NCI-H1105 (cell line): Measurements from ENCODE around the gene CALY.

ENCODE experiments used
- DNase-seq: peaks from one replicate; lab custom pipeline; 2025; lab: John Stamatoyannopoulos, UW

The CALY gene

DNA sequence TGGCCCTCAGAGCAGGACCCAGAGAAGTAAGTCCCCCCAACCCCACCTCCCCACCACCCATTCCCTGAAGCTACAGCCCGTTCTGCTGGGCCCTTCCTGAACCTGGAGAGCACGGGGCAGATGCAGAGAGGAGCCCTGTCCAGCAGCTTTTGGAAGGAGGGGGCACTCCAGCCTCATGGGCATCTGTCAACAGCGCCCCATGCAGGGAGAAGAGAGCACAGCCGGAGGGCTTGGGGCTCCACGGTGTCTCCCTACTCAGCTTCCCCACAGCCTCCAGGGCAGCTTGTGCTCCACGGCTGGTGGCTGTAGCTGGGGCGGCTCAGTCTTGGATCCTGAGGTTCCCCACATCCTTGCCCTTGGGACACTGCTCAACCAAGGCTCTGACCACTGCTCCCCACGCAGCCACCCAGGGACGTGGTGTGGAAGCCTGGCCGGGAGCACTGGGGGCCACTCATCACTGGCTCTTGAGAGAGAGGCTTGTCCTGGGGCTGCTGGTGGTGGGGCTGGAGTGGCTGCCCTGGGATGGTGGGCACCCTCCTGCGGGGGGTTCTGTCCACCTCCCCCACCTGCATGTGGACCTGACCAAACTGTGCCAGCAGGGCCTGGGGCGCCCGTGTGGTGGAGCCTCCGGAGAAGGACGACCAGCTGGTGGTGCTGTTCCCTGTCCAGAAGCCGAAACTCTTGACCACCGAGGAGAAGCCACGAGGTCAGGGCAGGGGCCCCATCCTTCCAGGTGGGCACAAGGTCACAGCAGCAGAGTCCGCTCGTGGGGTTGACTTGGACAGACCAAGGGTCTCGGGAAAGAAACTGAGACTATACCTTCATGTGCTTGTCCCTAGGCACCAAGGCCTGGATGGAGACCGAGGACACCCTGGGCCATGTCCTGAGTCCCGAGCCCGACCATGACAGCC is 15.0 kb upstream of the CALY start:
- no peak for DNase-seq

DNA sequence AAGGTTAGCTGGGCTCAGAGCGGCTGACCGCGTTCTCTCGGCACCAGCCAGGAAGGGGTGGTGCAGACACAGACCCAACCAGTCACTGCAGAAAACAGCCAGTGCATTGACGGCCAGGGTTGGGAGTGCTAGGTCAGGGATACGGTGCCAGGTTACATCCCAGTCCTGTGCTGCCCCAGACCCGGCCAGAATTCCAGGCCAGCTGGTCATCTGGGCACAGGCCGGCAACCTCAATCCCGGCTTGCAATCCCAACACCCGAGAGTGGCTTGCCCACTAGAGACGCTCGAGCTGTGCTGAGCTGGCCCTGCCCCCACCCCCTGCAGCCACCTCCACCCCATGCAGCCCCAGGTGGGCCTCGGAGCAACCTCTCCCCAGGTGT is 14.2 kb upstream of the CALY start:
- DNase-seq = no peak

DNA sequence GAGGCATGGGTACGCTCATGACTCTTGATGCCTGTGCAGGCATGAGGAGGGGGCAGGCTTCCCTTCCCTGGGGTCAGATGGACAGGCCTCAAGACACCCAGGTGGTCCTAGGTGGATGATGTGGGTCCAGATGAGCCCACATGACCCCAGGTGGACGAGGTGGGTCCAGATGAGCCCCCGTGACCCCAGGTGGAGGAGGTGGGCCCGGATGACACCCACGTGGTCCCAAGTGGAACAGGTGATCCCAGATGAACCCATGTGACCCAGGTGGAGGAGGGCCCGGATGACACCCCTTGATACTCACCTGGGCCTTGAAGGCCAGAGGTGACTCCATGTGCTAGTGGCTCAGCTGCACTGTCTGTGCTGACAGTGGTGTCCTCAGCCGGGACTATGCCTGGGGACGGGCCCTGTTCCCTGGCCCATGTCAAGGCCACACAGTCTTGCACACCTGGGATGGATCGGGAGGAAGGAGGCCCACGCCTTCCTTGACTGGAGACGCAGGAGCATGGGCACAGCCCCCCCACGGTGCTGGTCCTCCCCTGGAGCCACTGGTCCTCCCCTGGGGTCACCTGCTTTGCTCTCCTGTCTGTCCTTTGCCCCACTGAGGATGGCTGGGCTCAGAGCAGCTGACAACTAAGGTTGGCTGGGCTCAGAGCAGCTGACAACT is 13.7 kb upstream of the CALY start:
- no peak for DNase-seq

DNA sequence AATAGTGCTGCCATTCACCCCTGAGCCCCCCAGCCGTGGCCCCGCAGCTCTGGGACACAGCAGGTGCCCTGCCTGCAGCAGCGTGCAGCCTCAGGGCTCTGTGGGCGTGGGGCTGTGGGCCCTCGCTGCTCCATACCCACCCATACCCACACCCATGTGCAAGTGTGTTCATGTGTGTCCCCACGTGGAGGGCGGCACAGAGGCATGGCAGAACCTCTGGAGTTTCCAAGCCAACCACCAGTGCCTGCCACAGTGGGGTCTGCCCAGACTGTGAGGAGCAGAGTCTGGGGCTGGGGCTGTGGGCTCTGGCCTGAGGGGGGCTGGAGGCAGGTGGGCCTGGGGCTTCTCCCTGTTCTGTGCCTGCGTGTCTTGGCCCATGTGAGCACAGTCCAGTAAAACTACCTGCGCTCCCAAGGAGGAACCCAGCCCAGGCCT is 12.9 kb upstream of the CALY start:
- no peak for DNase-seq

DNA sequence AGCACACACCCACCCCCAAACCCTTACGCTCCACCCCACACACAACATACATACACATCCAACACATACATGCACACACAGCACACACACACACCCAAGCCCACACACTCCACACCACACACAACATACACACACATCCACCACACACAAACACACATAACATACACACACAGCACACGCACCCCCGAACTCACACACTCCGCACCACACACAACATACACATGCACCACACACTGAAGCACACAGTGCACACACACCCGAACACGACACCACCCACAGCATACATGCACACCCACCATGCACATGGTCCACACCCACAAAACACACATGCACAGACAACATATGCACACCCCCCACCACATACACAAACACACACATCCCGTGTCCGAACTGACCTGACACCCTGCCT is 12.5 kb upstream of the CALY start:
- DNase-seq = no peak

DNA sequence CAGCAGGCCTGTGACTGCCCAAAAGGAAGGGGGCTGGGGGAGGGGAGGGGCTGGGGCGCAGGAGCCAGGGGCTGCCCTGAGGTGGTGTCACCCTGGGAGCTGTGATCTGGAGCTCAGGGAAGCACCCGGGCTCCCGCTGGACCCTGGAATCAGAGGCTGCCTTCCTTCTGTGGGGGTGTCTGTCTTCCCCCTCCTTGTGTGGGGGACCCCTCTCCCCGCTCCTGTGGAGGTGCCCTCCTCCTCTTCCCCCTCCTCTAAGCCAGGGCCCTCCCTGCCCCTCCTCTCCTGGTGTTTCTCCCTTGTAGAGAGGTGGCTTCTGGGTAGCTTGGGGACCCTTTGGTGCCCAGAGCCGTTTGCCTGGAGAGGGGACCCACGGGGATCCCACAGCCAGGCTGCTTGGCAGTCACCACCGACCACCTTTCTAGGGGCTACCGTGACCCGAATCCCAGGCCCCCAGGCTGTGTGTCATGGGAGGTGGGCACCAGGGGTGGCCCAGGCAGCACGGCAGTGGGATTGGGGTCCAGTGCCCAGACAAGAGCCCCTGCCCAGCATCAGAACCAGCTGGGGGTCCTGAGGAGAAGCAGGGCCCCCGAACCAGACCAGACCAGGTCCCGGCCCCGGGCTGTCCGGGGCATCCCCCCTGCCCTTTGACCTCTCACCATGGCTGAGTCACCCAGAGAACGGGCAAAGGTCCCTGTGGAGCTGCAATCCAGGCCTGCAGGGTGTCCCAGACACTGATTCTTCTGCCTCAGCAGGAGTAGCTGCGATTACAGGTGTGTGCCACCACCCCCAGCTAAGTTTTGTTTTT is 11.2 kb upstream of the CALY start:
- DNase-seq = no peak

DNA sequence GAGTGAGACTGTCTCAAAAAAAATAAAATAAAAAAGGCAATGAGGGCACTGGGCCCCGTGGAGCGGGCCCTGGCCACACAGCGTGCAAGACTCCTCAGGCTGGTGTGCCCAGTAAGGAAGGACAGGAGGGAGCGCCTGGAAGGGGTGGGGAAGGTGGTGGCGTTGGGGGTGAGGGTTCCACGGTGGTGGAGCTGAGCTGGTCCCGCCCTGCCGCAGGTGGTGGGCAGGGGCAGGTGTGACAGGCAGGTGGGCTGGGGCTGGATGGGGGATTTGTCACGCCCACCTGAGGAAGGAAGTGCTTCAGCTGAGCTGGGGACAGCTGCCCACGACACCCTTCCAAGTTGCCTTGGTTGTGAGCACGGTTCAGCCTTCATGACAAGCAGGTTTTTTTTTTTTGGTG is 9.7 kb upstream of the CALY start:
- DNase-seq = no peak

DNA sequence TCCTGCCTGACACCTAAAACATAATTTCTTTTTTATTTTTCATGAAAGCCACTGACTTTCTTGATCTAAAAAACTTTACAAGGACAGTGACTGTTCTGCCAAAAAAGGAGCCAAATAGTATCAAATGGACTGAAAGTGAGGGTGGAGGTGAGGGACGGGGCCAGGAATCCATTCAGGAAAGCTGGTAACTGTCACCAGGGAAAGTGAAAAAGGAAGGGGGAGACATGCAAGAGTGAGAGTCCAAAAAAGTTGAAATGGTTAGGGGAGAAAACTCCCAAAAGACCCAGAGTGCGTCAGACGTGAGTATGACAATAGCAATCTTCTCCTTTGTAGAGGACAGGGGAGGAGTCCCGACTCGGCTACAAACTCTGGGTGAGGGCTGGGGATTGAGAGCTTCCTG is 7.5 kb upstream of the CALY start:
- no peak for DNase-seq

DNA sequence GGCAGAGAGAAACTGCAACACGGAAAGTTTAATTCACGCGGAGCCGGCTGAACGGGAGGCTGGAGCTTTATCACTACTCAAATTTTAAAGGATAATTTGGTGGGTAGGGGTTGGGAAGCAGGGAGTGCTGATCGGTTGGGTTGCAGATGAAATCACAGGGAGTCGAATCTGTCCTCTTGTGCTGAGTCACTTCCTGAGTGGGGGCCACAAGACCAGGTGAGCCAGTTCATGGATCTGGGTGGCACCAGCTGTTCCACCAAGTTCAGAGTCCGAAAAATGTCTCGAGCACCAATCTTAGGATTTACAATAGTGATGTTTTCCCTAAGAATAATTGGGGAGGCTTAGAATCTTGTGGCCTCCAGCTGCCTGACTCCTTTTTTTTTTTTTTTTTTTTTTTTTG is 6.9 kb upstream of the CALY start:
- DNase-seq = no peak

DNA sequence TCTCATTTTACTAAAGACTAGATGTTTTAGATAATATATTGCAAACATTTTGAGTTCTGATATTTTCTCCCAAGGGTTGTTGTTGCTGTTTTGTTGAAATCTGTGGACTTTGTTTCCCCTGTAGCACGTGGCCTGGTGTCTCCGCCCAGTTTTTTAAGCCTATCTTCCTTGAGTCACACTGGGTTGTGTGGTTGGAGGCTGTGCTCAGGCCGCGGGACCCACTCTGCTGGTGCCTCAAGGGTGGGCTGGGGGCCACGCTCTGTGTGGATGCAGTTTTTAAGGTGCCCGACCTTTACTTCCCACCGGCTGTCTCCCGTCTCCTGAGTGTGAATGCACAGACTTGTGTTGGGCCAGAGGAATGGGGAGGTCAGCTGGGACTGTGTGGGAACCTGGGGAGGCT is 6.2 kb upstream of the CALY start:
- no peak for DNase-seq

DNA sequence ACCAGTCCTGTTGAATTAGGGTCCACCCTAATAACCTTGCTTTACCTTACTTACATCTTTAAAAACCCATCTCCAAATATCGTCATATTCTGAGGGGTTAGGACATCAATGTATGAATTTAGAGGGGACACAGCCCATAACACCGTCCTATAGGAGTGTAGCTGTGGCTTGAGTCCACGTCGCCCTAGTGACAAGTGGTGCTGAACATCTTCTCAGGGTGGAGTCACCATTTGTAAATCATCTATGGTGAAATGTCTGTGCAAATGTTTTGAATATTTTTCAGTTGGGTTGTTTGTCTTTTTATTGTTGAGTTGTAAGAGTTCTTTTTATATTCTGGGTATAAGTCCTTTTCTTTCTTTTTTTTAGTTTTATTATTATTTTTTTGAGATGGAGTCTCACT is 5.3 kb upstream of the CALY start:
- DNase-seq = no peak

DNA sequence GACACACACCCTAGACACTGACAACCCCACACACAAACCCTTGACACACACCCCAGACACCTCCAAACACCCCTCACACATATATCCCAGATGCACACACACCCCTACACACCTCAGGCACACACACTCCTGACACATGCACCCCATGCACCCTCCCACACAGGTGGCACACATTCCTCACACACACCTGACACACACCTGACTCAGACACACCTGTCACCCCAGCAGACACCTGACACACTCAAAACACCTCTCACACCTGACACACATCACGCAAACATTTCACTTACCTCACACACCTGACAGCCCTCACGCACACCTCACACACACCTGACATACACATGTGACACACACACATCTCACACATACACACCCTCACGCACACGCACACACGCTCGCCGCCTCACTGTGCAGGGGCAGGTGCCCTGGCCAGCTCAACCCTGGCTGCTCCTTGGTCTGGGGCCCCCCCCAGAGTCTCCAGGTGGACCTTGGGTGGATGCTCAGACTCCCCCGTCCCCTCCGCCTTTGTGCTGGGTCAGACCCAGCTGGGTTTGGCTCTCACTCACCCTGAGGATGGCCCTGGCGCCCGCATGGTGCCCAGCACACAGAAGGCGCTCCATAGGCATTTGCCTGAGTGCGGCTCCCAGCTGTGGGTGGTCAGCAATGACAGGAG is 3.1 kb upstream of the CALY start:
- no peak for DNase-seq

DNA sequence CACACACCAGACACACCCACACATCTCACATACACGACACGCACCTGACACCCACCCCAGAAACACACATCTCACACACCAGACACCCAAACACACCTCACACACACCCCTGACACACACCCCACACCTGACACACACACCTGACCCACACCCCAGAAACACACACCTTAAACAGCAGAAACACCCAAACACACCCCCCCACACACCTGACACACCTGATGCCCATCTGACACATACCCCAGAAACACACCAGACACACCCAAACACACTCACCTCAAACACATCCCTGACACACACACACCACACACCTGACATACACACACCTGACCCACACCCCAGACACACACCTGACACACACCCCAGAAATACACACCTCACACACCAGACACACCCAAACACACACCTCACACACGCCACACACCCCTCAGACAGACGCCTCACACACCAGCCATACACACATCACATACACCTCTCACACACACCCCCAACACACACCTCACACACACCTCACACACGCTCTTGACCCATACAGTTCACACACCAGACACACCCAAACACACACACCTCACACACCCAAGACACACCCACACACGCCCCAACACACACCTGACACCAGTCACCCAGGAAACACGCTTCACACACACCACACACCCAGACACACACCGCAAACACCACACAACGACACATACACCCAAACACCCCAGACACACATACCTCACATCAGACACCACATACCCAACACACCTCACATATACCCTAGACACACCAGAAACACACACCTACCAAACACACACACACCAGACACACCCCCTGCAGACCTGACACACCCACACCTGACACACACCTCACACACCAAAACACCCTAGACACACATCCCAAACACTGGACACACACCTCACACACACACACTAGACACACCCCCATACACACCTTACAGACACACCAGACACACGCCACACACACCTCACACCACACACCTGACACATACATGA is 1.7 kb upstream of the CALY start:
- no peak for DNase-seq

DNA sequence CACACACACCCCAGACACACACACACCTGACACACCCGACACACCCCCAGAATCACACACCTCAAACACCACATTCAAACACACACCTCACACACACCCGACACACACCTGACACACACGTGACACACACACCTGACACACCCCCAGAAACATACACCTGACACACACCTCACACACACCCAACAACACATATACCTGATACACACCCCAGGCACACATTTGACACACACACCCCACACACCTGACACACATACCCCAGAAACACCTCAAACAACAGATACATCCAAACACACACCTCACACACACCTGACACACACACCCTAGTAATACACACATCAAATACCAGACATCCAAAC is 652 bp upstream of the CALY start:
- DNase-seq = no peak

DNA sequence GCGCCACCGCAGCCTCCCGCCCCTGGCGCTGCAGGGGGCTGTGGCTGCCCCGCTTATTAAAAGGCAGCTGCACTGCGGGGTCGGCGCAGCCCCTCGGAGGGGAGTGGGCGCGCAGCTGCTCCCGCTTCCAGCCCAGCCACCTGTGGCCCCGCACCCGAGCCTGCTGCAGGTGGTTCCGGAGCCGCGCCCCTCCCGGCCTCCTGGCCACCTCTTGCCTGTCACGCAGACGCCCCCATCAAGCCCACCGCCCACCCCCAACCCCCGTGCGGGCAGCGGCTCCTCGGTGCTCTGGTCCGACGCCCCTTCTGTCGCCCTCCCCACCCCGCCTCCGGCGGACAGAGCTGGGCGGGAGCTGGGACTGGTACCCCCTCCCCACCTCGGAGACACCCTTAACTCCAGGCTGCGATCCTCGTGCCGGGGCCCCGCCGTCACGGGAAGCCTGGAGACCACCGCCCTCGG is 549 bp downstream of the CALY start:
- no peak for DNase-seq

DNA sequence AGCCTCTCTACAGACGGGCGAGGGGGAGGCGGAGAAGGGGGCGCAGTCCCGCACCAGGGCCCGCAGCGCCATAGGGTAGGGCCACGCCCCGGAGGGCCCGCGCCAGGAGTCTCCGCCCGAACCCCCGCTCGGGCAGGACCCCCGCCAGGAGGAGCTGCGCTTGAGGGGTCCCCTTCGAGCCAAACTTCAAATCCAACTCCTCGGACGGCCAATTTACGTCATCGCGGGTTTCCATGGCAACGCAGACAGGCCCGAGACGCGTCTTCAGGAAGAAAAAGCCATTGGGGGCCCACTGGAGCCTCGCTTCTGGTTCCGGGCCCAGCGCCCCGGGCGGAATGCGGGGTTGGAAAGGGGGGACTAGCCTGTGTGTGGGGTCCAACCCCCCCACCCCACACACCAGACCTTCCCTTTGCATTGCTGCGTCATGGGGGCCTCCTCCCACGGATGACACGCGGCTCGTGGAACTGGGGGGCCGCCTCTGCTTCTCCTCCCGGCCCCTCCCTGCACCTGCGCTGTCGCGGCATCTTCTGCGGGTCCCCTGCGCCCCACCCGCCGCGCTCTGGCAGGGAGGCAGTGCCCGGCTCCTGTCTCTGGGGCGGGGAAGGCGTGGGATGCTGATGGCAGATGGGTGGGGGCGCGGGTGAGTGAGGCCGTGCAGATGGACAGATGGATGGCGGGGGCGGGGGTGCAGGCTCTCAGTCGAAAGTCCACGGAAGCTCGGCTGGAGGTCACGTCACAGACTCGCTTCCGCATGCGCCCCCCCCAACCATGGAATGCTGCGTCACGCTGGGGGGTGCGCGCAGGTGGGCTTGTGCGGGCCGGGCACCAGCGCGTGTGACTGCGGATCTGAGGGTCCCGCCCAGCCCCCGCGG is 1.2 kb downstream of the CALY start:
- no peak for DNase-seq

DNA sequence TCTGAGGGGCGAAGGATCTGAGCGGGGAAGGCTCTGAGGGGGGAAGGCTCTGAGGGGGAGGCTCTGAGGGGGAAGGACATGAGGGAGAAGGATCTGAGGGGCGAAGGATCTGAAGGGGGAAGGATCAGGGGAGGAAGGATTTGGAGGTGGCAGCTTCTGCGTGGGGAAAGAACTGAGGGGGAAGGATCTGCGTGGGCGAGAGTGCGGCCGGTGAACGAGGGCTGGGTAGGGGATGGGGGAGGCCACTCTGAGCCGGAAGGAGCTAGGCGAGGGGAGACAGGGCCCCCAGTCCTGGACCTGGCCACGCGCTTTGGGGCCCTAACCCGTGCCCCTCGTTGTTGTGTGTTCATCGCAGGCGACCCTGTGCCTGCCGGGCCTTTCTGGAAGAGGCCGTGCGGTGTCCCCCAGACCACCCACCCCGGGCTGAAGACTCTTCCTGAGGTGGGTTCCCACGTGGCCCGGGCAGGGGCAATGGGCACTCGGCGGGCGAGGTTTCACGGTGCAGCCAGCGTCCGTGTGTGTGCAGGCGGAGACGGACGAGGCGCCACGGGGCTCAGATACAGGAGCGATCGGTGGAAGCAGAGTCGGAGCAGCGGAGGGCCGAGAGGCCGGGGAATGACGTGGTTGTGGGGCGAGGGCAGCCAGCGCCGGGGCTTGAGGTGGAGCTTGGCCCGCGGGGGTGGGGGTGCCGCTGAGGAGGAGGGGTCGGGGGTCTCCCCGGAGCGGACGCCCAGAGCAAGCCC is 2.0 kb downstream of the CALY start:
- no peak for DNase-seq

DNA sequence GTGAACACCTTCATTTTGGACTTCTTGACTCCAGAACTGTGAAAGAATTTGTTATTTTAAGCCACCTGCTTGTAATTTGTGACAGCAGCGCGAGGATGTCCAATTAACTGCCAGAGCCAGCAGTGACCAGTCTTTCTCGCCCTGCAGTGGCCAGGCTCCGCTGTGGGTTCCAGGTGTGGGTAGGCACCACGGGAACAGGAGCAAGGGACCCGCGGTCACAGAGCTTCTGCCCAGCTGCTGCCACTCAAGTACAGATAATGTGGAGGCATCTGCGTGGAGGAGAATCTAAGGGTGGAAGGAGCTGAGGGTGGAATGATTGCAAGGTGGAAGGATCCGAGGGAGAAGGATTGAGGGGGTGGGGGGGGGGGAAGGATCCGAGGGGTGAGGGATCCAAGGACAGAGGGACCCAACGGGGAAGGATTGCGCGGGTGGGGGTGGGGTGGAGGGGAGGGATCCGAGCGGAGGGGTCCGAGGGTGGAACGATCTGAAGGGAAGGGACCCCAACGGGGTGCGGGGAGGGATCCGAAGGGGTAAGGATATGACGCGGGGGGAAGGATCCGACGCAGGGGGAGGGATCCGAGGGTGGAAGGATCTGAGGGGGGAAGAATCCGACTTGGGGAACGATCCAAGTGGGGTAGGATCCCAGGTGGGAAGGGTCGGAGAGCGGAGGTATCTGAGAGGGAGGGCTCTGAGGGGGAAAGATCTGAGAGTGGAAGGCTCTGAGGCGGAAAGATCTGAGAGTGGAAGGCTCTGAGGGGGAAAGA is 3.6 kb downstream of the CALY start:
- DNase-seq = no peak
